HepG2 (cell line): ENCODE measurements around the gene MALT1. TPM values are rescaled to one million over a fixed set of nuclear protein-coding genes. Genes with fewer than 3 reads are reported as not detected.

Experiments used
- ATAC-seq: fragments of 200-7000 bp; cut with Tn5 transposase; 3 replicates; pipeline ENCODE4 v1.9.1; 2020; ENCODE audit warnings: mild to moderate bottlenecking, moderate library complexity
- BruUV-seq: library from RNA; stranded (reverse); fragments of 400-500 nt; replicated peaks from 2 replicates; lab custom pipeline; 2021; lab: Mats Ljungman, UMichigan
- CTCF ChIA-PET: fragments of 300-600 bp; formaldehyde crosslinking; extraction: SDS; loops from one replicate; lab custom pipeline; 2021; ENCODE audit warnings: low total read pairs, inconsistent platforms, low intra/inter-chr PET ratio; lab: Yijun Ruan, JAX
- POLR2A ChIA-PET: fragments of 350-600 bp; sonication (Branson Sonifier 250); formaldehyde crosslinking; loops from one replicate; lab custom pipeline; 2020; ENCODE audit warnings: antibody characterized with exemption, inconsistent platforms; lab: Yijun Ruan, JAX
- DNase-seq: peaks from one replicate; pipeline ENCODE4 v3.0.0-alpha.2; 2015; ENCODE audit warnings: low spot score
- FAIRE-seq: peaks from 3 replicates; lab custom pipeline; 2011; peaks lifted over from hg19 to GRCh38; lab: Jason Lieb, UNC
- H2AFZ ChIP-seq: one replicate; pipeline ENCODE4 v1.6.1; 2011; ENCODE audit warnings: low read length, inconsistent platforms
- H3K27ac ChIP-seq: fragments of 300-600 bp; 3 replicates; pipeline ENCODE4 v1.8.0; 2011; ENCODE audit warnings: mixed run types, mild to moderate bottlenecking, mixed read lengths, low read length, inconsistent platforms; ENCODE audit not compliant: insufficient read depth; ENCODE audit errors: extremely low read length
- H3K27me3 ChIP-seq, 2 experiments: fragments of 200-600 bp in 1 of 2; 2 replicates in 1 of 2; 3 replicates in 1 of 2; pipeline versions ENCODE4 v1.6.0 to v1.8.0; 2011; ENCODE audit warnings: low read length in 2 of 2, mild to moderate bottlenecking in 2 of 2, moderate library complexity in 2 of 2, inconsistent platforms in 1 of 2; ENCODE audit not compliant: insufficient read depth in 2 of 2, control insufficient read depth in 1 of 2
- H3K36me3 ChIP-seq, 2 experiments: fragments of 200-600 bp in 1 of 2; replicated peaks in 1 of 2; 2 replicates in 1 of 2; 3 replicates in 1 of 2; pipeline versions ENCODE4 v1.5.1 to v1.8.0; 2011; ENCODE audit warnings: low read length in 2 of 2, inconsistent platforms in 1 of 2; ENCODE audit not compliant: insufficient read depth in 2 of 2, control insufficient read depth in 1 of 2
- H3K4me1 ChIP-seq: 2 replicates; pipeline ENCODE4 v1.5.1; 2012; ENCODE audit warnings: low read length, inconsistent platforms; ENCODE audit not compliant: insufficient read depth
- H3K4me2 ChIP-seq: 2 replicates; pipeline ENCODE4 v1.6.0; 2011; ENCODE audit warnings: low read depth, low read length, inconsistent platforms
- H3K4me3 ChIP-seq, 3 experiments: fragments of 200-600 bp in 1 of 3; sonication (generic), shearing (Covaris generic) in 1 of 3; replicated peaks in 1 of 3; 2 replicates each; pipeline ENCODE4 v1.5.1; 2011 to 2016; ENCODE audit warnings: low read length in 3 of 3, inconsistent platforms in 2 of 3, low read depth in 2 of 3, mild to moderate bottlenecking in 2 of 3, control low read depth in 1 of 3, mixed read lengths in 1 of 3; ENCODE audit not compliant: insufficient read depth in 1 of 3
- H3K79me2 ChIP-seq: one replicate; pipeline ENCODE4 v1.6.1; 2011; ENCODE audit warnings: low read length, inconsistent platforms; ENCODE audit not compliant: insufficient read depth
- H3K9ac ChIP-seq: 2 replicates; pipeline ENCODE4 v1.6.0; 2011; ENCODE audit warnings: mild to moderate bottlenecking, low read depth, low read length, inconsistent platforms; ENCODE audit not compliant: insufficient read depth
- H3K9me3 ChIP-seq: 2 replicates; pipeline ENCODE4 v1.5.1; 2012; ENCODE audit warnings: mild to moderate bottlenecking, low read length
- H4K20me1 ChIP-seq: 2 replicates; pipeline ENCODE4 v1.6.0; 2011; ENCODE audit warnings: inconsistent platforms, mild to moderate bottlenecking, low read length, moderate library complexity; ENCODE audit not compliant: insufficient read depth
- ATF2 ChIP-seq: sonication (generic); formaldehyde crosslinking; IDR thresholded peaks from 2 replicates; pipeline ENCODE4 v1.4.0; 2020; ENCODE audit warnings: missing genetic modification reagents
- MAFF ChIP-seq: IDR thresholded peaks from 2 replicates; pipeline ENCODE4 v1.6.1; 2011; ENCODE audit warnings: low read depth, low read length, improper control_type of control experiment
- MAFK ChIP-seq, 2 experiments: IDR thresholded peaks in 1 of 2; conservative IDR thresholded peaks in 1 of 2; 2 replicates each; pipeline ENCODE4 v1.6.1; 2011; ENCODE audit warnings: improper control_type of control experiment in 2 of 2, low read length in 2 of 2
- NFE2L2 ChIP-seq: fragments of 150-350 bp; IDR thresholded peaks from 2 replicates; pipeline ENCODE4 v1.6.1; 2014; ENCODE audit warnings: low read length
- TEAD2 ChIP-seq: sonication (generic); formaldehyde crosslinking; IDR thresholded peaks from 2 replicates; pipeline ENCODE4 v1.9.0; 2021; ENCODE audit warnings: missing genetic modification reagents
- ZBTB39 ChIP-seq: sonication (generic); formaldehyde crosslinking; IDR thresholded peaks from 2 replicates; pipeline ENCODE4 v1.5.0; 2020; ENCODE audit warnings: missing genetic modification reagents
- WGBS: methylation state at CpG from one replicate; pipeline ENCODE4 v1.1.6; 2017; ENCODE audit warnings: low lambda C conversion rate; 5-methylcytosine and 5-hydroxymethylcytosine counted together
- in situ Hi-C: cut with HindIII; loops from 2 replicates; pipeline ENCODE4 v1.10.0; 2017; ENCODE audit warnings: low pct_unique_long_range_greater_than_20kb; ENCODE audit not compliant: extremely low pct_ligation_motif_present
- intact Hi-C: fragments of 100-400 bp; cut with micrococcal nuclease; formaldehyde crosslinking; loops from one replicate; pipeline ENCODE4 v1.10.0; 2022; ENCODE audit not compliant: unreplicated experiment
- polyA plus RNA-seq, 8 experiments: library from polyadenylated mRNA; depleted of rRNA in 3 of 8; stranded (reverse) in 7 of 8; unstranded in 1 of 8; fragments of >200 nt; fragmentation: Illumina TruSeq in 4 of 8; extraction: Trizol in 4 of 8; gene quantifications; 2 replicates each; pipeline versions ENCODE4 v1.2.1 to v1.2.3, GENCODE V29; 2011 to 2016; ENCODE audit warnings: low read depth in 4 of 8, missing spikeins in 1 of 8, mixed read lengths in 1 of 8; ENCODE audit not compliant: insufficient read depth in 1 of 8
- total RNA-seq, 5 experiments: library from RNA; depleted of rRNA; stranded (reverse); fragments of >200 nt; fragmentation: Illumina TruSeq; extraction: Trizol; gene quantifications; 2 replicates each; pipeline ENCODE4 v1.2.3, GENCODE V29; 2016; ENCODE audit warnings: low read depth in 1 of 5
- TF ChIP-seq, protein P1 (sequence below): sonication (generic); formaldehyde crosslinking; IDR thresholded peaks from 2 replicates; pipeline ENCODE4 v1.8.1; 2023; ENCODE audit warnings: missing genetic modification reagents, mild to moderate bottlenecking, borderline replicate concordance

MALT1 gene
- total and polyA plus RNA-seq, 2 of the 13 experiments (the other 11 are each of a cell fraction or from before 2014, with no cell fraction given): 43.9 to 89.0 TPM

GRCh38 chr18:58700209-58700608 lies 28.9 kb downstream of the MALT1 start:
- Histone ChIP-seq H3K27ac (no peak overlapping the region), H3K9ac (no peak overlapping the region), H3K27me3 (no peaks in the 10 kb centered on the region), H2AFZ (no peak overlapping the region), H3K9me3 (no peaks in the 10 kb centered on the region), H4K20me1 (no peaks in the 10 kb centered on the region), H3K4me3 (no peak overlapping the region), H3K36me3 (peaks cover 14 to 83% of the 10 kb centered on the region in 2 experiments), H3K4me1 (no peaks in the 10 kb centered on the region), H3K4me2 (no peak overlapping the region), H3K79me2 (peaks cover 9% of the 10 kb centered on the region)
- TF ChIP-seq ZBTB39 (no peak), MAFK (conservative IDR thresholded peaks at IDR 0.05 in 1 of 2, IDR thresholded peaks at IDR 0.05 in 1 of 2; ENCODE audit: low read length in 2 of 2) (peak; percentile 28 to 63; a peak in 2 of 4 replicates), NFE2L2 (peak; percentile 88), MAFF (peak; percentile 48; the same call in 1 of the 2 replicates), ATF2 (CRISPR knock-in tag) (no peak), TEAD2 (CRISPR knock-in tag) (no peak)
- TF ChIP-seq, protein P1, sequence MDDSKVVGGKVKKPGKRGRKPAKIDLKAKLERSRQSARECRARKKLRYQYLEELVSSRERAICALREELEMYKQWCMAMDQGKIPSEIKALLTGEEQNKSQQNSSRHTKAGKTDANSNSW (CRISPR knock-in tag): no peak
- ChIA-PET POLR2A (no interaction called here), CTCF (no interaction called here)
- ATAC-seq (no peak), FAIRE-seq (no peak), DNase-seq (no peak)
- in situ Hi-C loops (no loop called here), intact Hi-C loops (no loop called here)
- 94% methylated on average over 4 of the region's 4 CpGs for WGBS
- no TSS peak for BruUV-seq
